WTC11 (cell line): ENCODE results near the gene ZFPL1. TPM values are rescaled to one million over a fixed set of nuclear protein-coding genes. Genes with fewer than 3 reads are reported as not detected.

Source experiments
- ATAC-seq: fragments of 200-7000 bp; cut with Tn5 transposase; 2 replicates; pipeline ENCODE4 v1.10.0; 2021; ENCODE audit warnings: mild to moderate bottlenecking, moderate library complexity
- CTCF ChIA-PET: fragments of 300-600 bp; sonication (Branson Sonifier 250); formaldehyde crosslinking; loops from one replicate; lab custom pipeline; 2021; ENCODE audit warnings: antibody characterized with exemption; lab: Charles Lee
- POLR2A ChIA-PET: fragments of 350-600 bp; sonication (Branson Sonifier 250); formaldehyde crosslinking; loops from one replicate; lab custom pipeline; 2021; ENCODE audit warnings: antibody characterized with exemption; lab: Charles Lee
- DNase-seq: peaks from one replicate; pipeline ENCODE4 v3.0.0; 2021; ENCODE audit warnings: low spot score
- H3K27ac Mint-ChIP-seq: 2 replicates; pipeline ENCODE4 v1.8.0; 2021; ENCODE audit warnings: mixed read lengths
- H3K27me3 Mint-ChIP-seq: 2 replicates; pipeline ENCODE4 v1.8.0; 2021; ENCODE audit warnings: low read depth, mild to moderate bottlenecking, moderate library complexity, mixed read lengths
- H3K36me3 Mint-ChIP-seq: 2 replicates; pipeline ENCODE4 v1.8.0; 2021; ENCODE audit warnings: mixed read lengths
- H3K4me1 Mint-ChIP-seq: 2 replicates; pipeline ENCODE4 v1.8.0; 2022; ENCODE audit warnings: mixed read lengths
- H3K4me3 Mint-ChIP-seq: 2 replicates; pipeline ENCODE4 v1.8.0; 2021; ENCODE audit warnings: mild to moderate bottlenecking, moderate library complexity, mixed read lengths
- H3K9me3 Mint-ChIP-seq: 2 replicates; pipeline ENCODE4 v1.8.0; 2021; ENCODE audit warnings: mixed read lengths
- ATF2 ChIP-seq: sonication (generic); formaldehyde crosslinking; IDR thresholded peaks from 2 replicates; pipeline ENCODE4 v1.8.1; 2022; ENCODE audit warnings: low read depth, missing genetic modification reagents, borderline replicate concordance
- FOXK1 ChIP-seq: sonication (generic); formaldehyde crosslinking; IDR thresholded peaks from 2 replicates; pipeline ENCODE4 v1.8.0; 2022; ENCODE audit warnings: mild to moderate bottlenecking, moderate library complexity, missing genetic modification reagents
- JUN ChIP-seq: sonication (generic); formaldehyde crosslinking; IDR thresholded peaks from 2 replicates; pipeline ENCODE4 v1.8.0; 2023; ENCODE audit warnings: mild to moderate bottlenecking, missing genetic modification reagents
- MAX ChIP-seq: sonication (generic); formaldehyde crosslinking; IDR thresholded peaks from 2 replicates; pipeline ENCODE4 v1.8.0; 2022; ENCODE audit warnings: mild to moderate bottlenecking, missing genetic modification reagents
- PRDM15 ChIP-seq: sonication (generic); formaldehyde crosslinking; IDR thresholded peaks from 2 replicates; pipeline ENCODE4 v1.8.0; 2022; ENCODE audit warnings: missing genetic modification reagents
- RELA ChIP-seq: sonication (generic); formaldehyde crosslinking; IDR thresholded peaks from 2 replicates; pipeline ENCODE4 v1.8.1; 2022; ENCODE audit warnings: missing genetic modification reagents, mild to moderate bottlenecking, borderline replicate concordance
- SMAD3 ChIP-seq: sonication (generic); formaldehyde crosslinking; IDR thresholded peaks from 2 replicates; pipeline ENCODE4 v1.8.0; 2022; ENCODE audit warnings: missing genetic modification reagents, mild to moderate bottlenecking, borderline replicate concordance
- ZNF138 ChIP-seq: sonication (generic); formaldehyde crosslinking; conservative IDR thresholded peaks from 2 replicates; pipeline ENCODE4 v1.8.1; 2022; ENCODE audit warnings: mild to moderate bottlenecking, moderate library complexity, missing genetic modification reagents
- ZNF219 ChIP-seq: sonication (generic); formaldehyde crosslinking; IDR thresholded peaks from 2 replicates; pipeline ENCODE4 v1.8.0; 2023; ENCODE audit warnings: missing genetic modification reagents, mild to moderate bottlenecking, borderline replicate concordance
- ZNF281 ChIP-seq: sonication (generic); formaldehyde crosslinking; IDR thresholded peaks from 2 replicates; pipeline ENCODE4 v1.8.0; 2023; ENCODE audit warnings: mild to moderate bottlenecking, missing genetic modification reagents
- total RNA-seq: library from RNA; stranded (reverse); gene quantifications from 3 replicates; pipeline ENCODE4 v1.2.3, GENCODE V29; 2021
- TF ChIP-seq, protein P1 (sequence below): fragments of 250-450 bp; sonication (Bioruptor Pico); IDR thresholded peaks from 2 replicates; pipeline ENCODE4 v1.8.0; 2021; ENCODE audit warnings: mild to moderate bottlenecking
- TF ChIP-seq, protein P2 (sequence below): fragments of 250-450 bp; sonication (Bioruptor Pico); IDR thresholded peaks from 2 replicates; pipeline ENCODE4 v1.9.0; 2021; ENCODE audit warnings: mild to moderate bottlenecking
- TF ChIP-seq, protein P3 (sequence below): sonication (generic); formaldehyde crosslinking; IDR thresholded peaks from 2 replicates; pipeline ENCODE4 v1.8.1; 2022; ENCODE audit warnings: low read depth, mild to moderate bottlenecking, moderate library complexity, missing genetic modification reagents, borderline replicate concordance

ZFPL1 gene
- total RNA-seq, 1 experiment from 2014 or later = 33.8 TPM

DNA sequence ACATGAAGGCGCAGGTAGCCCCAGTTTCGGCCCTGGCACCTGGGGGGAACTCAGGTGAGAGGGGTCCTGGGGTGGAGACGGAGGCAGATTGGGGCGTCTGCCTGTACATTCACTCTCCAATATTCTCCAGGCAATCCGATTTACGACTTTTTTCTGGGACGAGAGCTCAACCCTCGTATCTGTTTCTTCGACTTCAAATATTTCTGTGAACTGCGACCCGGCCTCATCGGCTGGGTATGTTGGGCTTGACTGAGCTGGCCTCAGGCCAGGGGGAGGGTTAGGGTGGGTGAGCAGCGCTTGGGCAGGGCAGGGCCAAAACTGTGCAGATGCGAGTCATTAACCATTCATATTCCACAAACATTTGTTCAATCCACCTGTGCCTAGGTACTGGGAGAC, 29.3 kb downstream of the ZFPL1 start (continued):
- TF ChIP-seq, protein P1, sequence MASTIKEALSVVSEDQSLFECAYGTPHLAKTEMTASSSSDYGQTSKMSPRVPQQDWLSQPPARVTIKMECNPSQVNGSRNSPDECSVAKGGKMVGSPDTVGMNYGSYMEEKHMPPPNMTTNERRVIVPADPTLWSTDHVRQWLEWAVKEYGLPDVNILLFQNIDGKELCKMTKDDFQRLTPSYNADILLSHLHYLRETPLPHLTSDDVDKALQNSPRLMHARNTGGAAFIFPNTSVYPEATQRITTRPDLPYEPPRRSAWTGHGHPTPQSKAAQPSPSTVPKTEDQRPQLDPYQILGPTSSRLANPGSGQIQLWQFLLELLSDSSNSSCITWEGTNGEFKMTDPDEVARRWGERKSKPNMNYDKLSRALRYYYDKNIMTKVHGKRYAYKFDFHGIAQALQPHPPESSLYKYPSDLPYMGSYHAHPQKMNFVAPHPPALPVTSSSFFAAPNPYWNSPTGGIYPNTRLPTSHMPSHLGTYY = no peak
- TF ChIP-seq RELA (CRISPR knock-in tag) = no peak

DNA sequence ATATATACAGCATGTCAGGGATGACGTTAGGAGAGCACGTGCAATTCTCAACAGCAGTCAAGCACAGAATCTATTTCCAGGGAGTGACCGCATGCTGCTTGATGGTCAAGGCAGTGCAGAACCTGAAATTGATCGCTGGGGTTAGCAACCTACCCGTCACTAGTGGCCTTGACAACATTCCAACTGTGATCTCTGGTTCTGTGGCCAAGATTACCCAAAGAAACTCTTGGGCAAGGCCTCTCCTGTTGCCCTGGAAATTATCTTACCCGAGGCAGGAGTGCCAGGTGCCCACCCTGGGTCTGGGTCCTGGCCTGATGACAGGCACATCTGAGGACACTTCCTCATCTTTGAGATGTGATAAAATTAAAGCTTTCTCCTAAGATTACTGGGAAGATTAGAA, 29.8 kb downstream of the ZFPL1 start:
- peaks cover 7% of the 10 kb centered on the region for H3K36me3 Mint-ChIP-seq
- POLR2A ChIA-PET = no interaction called here
- TF ChIP-seq ZNF219 (CRISPR knock-in tag) (no peak), MAX (no peak), SMAD3 (CRISPR knock-in tag) (no peak), ZNF281 (no peak), ATF2 (CRISPR knock-in tag) (no peak), ZNF138 (CRISPR knock-in tag) (no peak), FOXK1 (CRISPR knock-in tag) (no peak), JUN (CRISPR knock-in tag) (no peak), PRDM15 (CRISPR knock-in tag) (no peak)
- TF ChIP-seq, all 79 proteins: peak for 0
- DNase-seq = no peak
- CTCF ChIA-PET = interaction anchor here (1.3 to 4.8 kb wide), 9 partner anchors 7 to 310 kb away, joined by 3 to 56 read pairs (median 11); partner anchors contain the start of genes ARL2, CAPN1, FAU and MRPL49
- no peak for ATAC-seq
- H3K4me3 Mint-ChIP-seq = peak overlapping the region; percentile 91
- no peaks in the 10 kb centered on the region for H3K9me3 Mint-ChIP-seq
- H3K4me1 Mint-ChIP-seq = peaks cover 20% of the 10 kb centered on the region
- peak overlapping the region; percentile 52 for H3K27ac Mint-ChIP-seq
- no peaks in the 10 kb centered on the region for H3K27me3 Mint-ChIP-seq

GRCh38 chr11:65114538-65115171, 30.6 kb downstream of the ZFPL1 start:
- DNase-seq = no peak
- TF ChIP-seq, protein P2, sequence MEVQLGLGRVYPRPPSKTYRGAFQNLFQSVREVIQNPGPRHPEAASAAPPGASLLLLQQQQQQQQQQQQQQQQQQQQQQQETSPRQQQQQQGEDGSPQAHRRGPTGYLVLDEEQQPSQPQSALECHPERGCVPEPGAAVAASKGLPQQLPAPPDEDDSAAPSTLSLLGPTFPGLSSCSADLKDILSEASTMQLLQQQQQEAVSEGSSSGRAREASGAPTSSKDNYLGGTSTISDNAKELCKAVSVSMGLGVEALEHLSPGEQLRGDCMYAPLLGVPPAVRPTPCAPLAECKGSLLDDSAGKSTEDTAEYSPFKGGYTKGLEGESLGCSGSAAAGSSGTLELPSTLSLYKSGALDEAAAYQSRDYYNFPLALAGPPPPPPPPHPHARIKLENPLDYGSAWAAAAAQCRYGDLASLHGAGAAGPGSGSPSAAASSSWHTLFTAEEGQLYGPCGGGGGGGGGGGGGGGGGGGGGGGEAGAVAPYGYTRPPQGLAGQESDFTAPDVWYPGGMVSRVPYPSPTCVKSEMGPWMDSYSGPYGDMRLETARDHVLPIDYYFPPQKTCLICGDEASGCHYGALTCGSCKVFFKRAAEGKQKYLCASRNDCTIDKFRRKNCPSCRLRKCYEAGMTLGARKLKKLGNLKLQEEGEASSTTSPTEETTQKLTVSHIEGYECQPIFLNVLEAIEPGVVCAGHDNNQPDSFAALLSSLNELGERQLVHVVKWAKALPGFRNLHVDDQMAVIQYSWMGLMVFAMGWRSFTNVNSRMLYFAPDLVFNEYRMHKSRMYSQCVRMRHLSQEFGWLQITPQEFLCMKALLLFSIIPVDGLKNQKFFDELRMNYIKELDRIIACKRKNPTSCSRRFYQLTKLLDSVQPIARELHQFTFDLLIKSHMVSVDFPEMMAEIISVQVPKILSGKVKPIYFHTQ = no peak
- TF ChIP-seq, protein P3, sequence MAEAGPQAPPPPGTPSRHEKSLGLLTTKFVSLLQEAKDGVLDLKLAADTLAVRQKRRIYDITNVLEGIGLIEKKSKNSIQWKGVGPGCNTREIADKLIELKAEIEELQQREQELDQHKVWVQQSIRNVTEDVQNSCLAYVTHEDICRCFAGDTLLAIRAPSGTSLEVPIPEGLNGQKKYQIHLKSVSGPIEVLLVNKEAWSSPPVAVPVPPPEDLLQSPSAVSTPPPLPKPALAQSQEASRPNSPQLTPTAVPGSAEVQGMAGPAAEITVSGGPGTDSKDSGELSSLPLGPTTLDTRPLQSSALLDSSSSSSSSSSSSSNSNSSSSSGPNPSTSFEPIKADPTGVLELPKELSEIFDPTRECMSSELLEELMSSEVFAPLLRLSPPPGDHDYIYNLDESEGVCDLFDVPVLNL (CRISPR knock-in tag) = no peak
- Mint-ChIP-seq H3K27me3 (no peaks in the 10 kb centered on the region), H3K4me1 (peaks cover 20% of the 10 kb centered on the region), H3K27ac (no peak overlapping the region), H3K4me3 (no peak overlapping the region), H3K9me3 (no peaks in the 10 kb centered on the region), H3K36me3 (peaks cover 13% of the 10 kb centered on the region)
- POLR2A ChIA-PET = no interaction called here
- CTCF ChIA-PET = interaction anchor here (2.5 to 4.8 kb wide), 2 partner anchors 67 to 101 kb away, joined by 12 to 37 read pairs; partner anchors contain the start of genes ARL2 and CAPN1
- no peak for ATAC-seq
